MCF 10A (cell line): ENCODE results near the gene GDF2. TPM values are rescaled to one million over a fixed set of nuclear protein-coding genes. Genes with fewer than 3 reads are reported as not detected.

Experiments
- BruUV-seq: library from RNA; stranded (reverse); fragments of 400-500 nt; replicated peaks from 2 replicates; lab custom pipeline; 2021; lab: Mats Ljungman, UMichigan
- CTCF ChIA-PET: fragments of 300-600 bp; sonication (Branson Sonifier 250); formaldehyde crosslinking; extraction: SDS; loops from one replicate; lab custom pipeline; 2021; ENCODE audit warnings: antibody characterized with exemption, inconsistent platforms; lab: Yijun Ruan, JAX
- POLR2A ChIA-PET: fragments of 300-600, 350-650 bp; sonication (Branson Sonifier 250); formaldehyde crosslinking; extraction: SDS; loops from one replicate; lab custom pipeline; 2020; ENCODE audit warnings: antibody characterized with exemption, inconsistent platforms; lab: Yijun Ruan, JAX
- DNase-seq: peaks from one replicate; pipeline ENCODE4 v3.0.0-alpha.2; 2018; ENCODE audit not compliant: unreplicated experiment
- H3K27ac Mint-ChIP-seq: one replicate; pipeline ENCODE4 v1.8.0; 2022; ENCODE audit warnings: mild to moderate bottlenecking, low read depth, mixed read lengths; ENCODE audit not compliant: unreplicated experiment
- H3K27me3 Mint-ChIP-seq: one replicate; pipeline ENCODE4 v1.8.0; 2022; ENCODE audit warnings: mixed read lengths; ENCODE audit not compliant: insufficient read depth, unreplicated experiment
- H3K36me3 Mint-ChIP-seq: one replicate; pipeline ENCODE4 v1.8.0; 2022; ENCODE audit warnings: mild to moderate bottlenecking, moderate library complexity, mixed read lengths; ENCODE audit not compliant: insufficient read depth, unreplicated experiment
- H3K4me1 Mint-ChIP-seq: one replicate; pipeline ENCODE4 v1.8.0; 2022; ENCODE audit warnings: mixed read lengths; ENCODE audit not compliant: insufficient read depth, unreplicated experiment
- H3K4me3 Mint-ChIP-seq: one replicate; pipeline ENCODE4 v1.8.0; 2022; ENCODE audit warnings: mild to moderate bottlenecking, moderate library complexity, mixed read lengths; ENCODE audit not compliant: unreplicated experiment
- H3K9me3 Mint-ChIP-seq: one replicate; pipeline ENCODE4 v1.8.0; 2022; ENCODE audit warnings: mixed read lengths; ENCODE audit not compliant: unreplicated experiment
- CTCF ChIP-seq: fragments of 200-600 bp; IDR thresholded peaks from one replicate; pipeline ENCODE4 v1.8.0; 2022; ENCODE audit warnings: antibody characterized with exemption, mild to moderate bottlenecking; ENCODE audit not compliant: unreplicated experiment
- intact Hi-C: fragments of 100-400 bp; cut with micrococcal nuclease; formaldehyde crosslinking; loops from 2 replicates; pipeline ENCODE4 v1.14.1; 2022
- total RNA-seq: library from RNA; stranded (reverse); gene quantifications from 2 replicates; pipeline ENCODE4 v1.2.3, GENCODE V29; 2022

GDF2 gene
- total RNA-seq, 1 experiment from 2014 or later: not detected

DNA sequence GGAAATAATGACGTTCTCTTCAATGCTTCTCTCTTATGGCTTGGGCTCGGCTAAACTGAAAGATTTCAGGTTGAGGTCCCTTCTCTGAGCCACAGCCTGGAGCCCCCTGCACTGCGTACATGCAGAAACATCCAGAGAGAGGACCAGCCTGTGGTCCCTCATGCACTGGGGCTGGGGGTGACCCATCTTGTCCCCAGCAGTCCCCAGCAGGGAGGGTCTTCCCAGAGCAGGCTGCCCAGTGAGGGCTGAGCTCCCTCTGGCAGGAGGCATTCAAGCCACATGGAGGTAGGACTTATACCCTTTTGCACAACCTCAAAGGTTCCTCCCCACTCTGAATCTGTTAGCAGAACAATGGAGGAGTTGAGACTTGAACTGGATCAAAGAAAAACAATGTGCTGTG, 14.9 kb upstream of the GDF2 start:
- ChIA-PET POLR2A (no interaction called here), CTCF (interaction anchor here (0.7 to 11.6 kb wide), 6 partner anchors 10 to 283 kb away, joined by 3 to 233 read pairs (median 4); no protein-coding TSS in a partner anchor)
- no peaks in the 10 kb centered on the region for H3K9me3 Mint-ChIP-seq
- TF ChIP-seq CTCF: no peak
- no TSS peak for BruUV-seq
- no peak overlapping the region for H3K4me3 Mint-ChIP-seq
- no peaks in the 10 kb centered on the region for H3K36me3 Mint-ChIP-seq
- no peaks in the 10 kb centered on the region for H3K4me1 Mint-ChIP-seq
- intact Hi-C loops: no loop called here
- DNase-seq: no peak
- peaks cover 56% of the 10 kb centered on the region for H3K27me3 Mint-ChIP-seq
- H3K27ac Mint-ChIP-seq: no peak overlapping the region

- Mint-ChIP-seq H3K27me3 (peaks cover 45% of the 10 kb centered on the region), H3K4me3 (no peak overlapping the region), H3K4me1 (no peaks in the 10 kb centered on the region), H3K9me3 (no peaks in the 10 kb centered on the region), H3K36me3 (no peaks in the 10 kb centered on the region), H3K27ac (no peak overlapping the region)
- intact Hi-C loops: no loop called here
- ChIA-PET CTCF (interaction anchor here (11.6 to 14.1 kb wide), 2 partner anchors 263 to 282 kb away, joined by 131 to 233 read pairs; no protein-coding TSS in a partner anchor), POLR2A (no interaction called here)
- TF ChIP-seq CTCF: no peak
- BruUV-seq: no TSS peak
- no peak for DNase-seq
These were observed 13.5 kb upstream of the GDF2 start for GRCh38 chr10:47308775-47309174.

DNA sequence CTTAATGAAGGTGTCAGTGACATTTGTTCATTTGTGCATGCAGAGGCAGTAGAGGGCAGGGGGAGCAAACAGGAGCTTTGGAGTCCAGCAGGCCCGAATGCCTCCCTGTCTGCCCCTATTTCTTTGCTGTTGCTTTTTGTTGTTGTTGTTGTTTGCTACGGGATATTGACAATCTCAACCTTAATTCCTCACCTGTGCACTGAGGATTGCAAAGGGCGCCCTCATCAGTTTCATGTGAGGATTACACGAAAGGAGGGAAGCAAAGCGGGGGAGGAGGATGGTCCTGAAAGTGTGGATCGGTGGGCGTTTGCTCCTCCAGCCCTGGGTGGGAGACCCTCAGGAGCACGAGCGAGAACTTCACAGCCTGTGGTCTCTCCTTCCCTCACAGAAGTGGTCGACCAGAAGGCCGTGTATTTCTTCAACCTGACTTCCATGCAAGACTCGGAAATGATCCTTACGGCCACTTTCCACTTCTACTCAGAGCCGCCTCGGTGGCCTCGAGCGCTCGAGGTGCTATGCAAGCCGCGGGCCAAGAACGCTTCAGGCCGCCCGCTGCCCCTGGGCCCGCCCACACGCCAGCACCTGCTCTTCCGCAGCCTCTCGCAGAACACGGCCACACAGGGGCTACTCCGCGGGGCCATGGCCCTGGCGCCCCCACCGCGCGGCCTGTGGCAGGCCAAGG, 12.7 kb upstream of the GDF2 start:
- POLR2A ChIA-PET: no interaction called here
- BruUV-seq: no TSS peak
- DNase-seq: peak; percentile 43
- no peaks in the 10 kb centered on the region for H3K4me1 Mint-ChIP-seq
- peak; percentile 22 for TF ChIP-seq CTCF
- H3K4me3 Mint-ChIP-seq: no peak overlapping the region
- H3K27ac Mint-ChIP-seq: no peak overlapping the region
- peaks cover 42% of the 10 kb centered on the region for H3K27me3 Mint-ChIP-seq
- intact Hi-C loops: no loop called here
- CTCF ChIA-PET: interaction anchor here (11.6 to 14.1 kb wide), 2 partner anchors 264 to 283 kb away, joined by 131 to 233 read pairs; no protein-coding TSS in a partner anchor
- H3K36me3 Mint-ChIP-seq: no peaks in the 10 kb centered on the region
- H3K9me3 Mint-ChIP-seq: no peaks in the 10 kb centered on the region

- BruUV-seq: no TSS peak
- H3K9me3 Mint-ChIP-seq: no peaks in the 10 kb centered on the region
- no peaks in the 10 kb centered on the region for H3K4me1 Mint-ChIP-seq
- ChIA-PET POLR2A (no interaction called here), CTCF (interaction anchor here (1.6 to 14.1 kb wide), 5 partner anchors 27 to 283 kb away, joined by 3 to 233 read pairs (median 14); no protein-coding TSS in a partner anchor)
- no peak overlapping the region for H3K27ac Mint-ChIP-seq
- peaks cover 42% of the 10 kb centered on the region for H3K27me3 Mint-ChIP-seq
- TF ChIP-seq CTCF: no peak
- H3K4me3 Mint-ChIP-seq: no peak overlapping the region
- no peak for DNase-seq
- no peaks in the 10 kb centered on the region for H3K36me3 Mint-ChIP-seq
- intact Hi-C loops: no loop called here
These were observed 12.2 kb upstream of the GDF2 start for GRCh38 chr10:47310090-47310505.
